22Rv1 (cell line): ENCODE measurements around the gene OTUD5.

Experiments
- ZFX ChIP-seq: fragments of 450-650 bp; IDR thresholded peaks from 2 replicates; pipeline ENCODE4 v1.6.1; 2017; ENCODE audit warnings: antibody characterized with exemption, borderline replicate concordance
- TF ChIP-seq, protein P1 (sequence below): fragments of 450-650 bp; IDR thresholded peaks from 2 replicates; pipeline ENCODE4 v1.5.1; 2017; ENCODE audit warnings: mild to moderate bottlenecking

DNA sequence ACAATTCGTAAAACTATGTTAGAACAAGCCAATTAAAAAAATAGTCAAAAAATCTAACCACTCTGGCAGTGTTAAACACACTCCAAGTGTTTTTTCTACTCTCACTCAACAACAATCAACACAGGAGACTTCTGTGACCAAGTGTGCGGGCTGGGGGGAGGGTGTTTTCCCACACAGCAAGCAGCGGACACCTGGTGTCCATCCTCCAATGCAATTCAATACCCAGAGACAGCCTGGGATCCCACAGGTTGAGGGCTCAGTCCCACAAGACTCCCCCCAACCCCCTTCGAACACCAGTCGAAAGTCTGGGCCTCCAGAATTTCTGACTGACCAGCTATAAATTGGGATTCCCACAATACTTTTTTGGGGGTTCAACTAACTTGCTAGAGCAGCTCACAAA lies 30.3 kb downstream of the OTUD5 start:
- TF ChIP-seq, protein P1, sequence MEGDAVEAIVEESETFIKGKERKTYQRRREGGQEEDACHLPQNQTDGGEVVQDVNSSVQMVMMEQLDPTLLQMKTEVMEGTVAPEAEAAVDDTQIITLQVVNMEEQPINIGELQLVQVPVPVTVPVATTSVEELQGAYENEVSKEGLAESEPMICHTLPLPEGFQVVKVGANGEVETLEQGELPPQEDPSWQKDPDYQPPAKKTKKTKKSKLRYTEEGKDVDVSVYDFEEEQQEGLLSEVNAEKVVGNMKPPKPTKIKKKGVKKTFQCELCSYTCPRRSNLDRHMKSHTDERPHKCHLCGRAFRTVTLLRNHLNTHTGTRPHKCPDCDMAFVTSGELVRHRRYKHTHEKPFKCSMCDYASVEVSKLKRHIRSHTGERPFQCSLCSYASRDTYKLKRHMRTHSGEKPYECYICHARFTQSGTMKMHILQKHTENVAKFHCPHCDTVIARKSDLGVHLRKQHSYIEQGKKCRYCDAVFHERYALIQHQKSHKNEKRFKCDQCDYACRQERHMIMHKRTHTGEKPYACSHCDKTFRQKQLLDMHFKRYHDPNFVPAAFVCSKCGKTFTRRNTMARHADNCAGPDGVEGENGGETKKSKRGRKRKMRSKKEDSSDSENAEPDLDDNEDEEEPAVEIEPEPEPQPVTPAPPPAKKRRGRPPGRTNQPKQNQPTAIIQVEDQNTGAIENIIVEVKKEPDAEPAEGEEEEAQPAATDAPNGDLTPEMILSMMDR = no peak
- TF ChIP-seq ZFX = no peak
